GM23338 (cell line): ENCODE data around the gene SRPX. TPM values are rescaled to one million over a fixed set of nuclear protein-coding genes. Genes with fewer than 3 reads are reported as not detected.

Source experiments
- ATAC-seq: fragments of 200-7000 bp; cut with Tn5 transposase; 3 replicates; pipeline ENCODE4 v1.9.1; 2020
- DNase-seq: peaks from one replicate; pipeline ENCODE4 v3.0.0-alpha.2; 2015; ENCODE audit warnings: low spot score
- H2AFZ ChIP-seq: fragments of 200-600 bp; sonication (generic); 2 replicates; pipeline ENCODE4 v1.8.0; 2016; ENCODE audit warnings: antibody characterized with exemption, mild to moderate bottlenecking, moderate library complexity
- H3F3A ChIP-seq: fragments of 200-600 bp; sonication (generic); replicated peaks from 2 replicates; pipeline ENCODE4 v1.8.0; 2017; ENCODE audit warnings: antibody characterized with exemption, mixed run types, low read depth
- H3K27ac ChIP-seq: fragments of 200-600 bp; sonication (generic); 2 replicates; pipeline ENCODE4 v1.6.1; 2016; ENCODE audit warnings: low read depth
- H3K27me3 ChIP-seq: fragments of 200-600 bp; sonication (generic); 2 replicates; pipeline ENCODE4 v1.8.0; 2016; ENCODE audit warnings: mild to moderate bottlenecking, mixed run types, moderate library complexity; ENCODE audit not compliant: insufficient read depth
- H3K36me3 ChIP-seq: fragments of 200-600 bp; sonication (generic); 2 replicates; pipeline ENCODE4 v1.8.0; 2016; ENCODE audit warnings: mild to moderate bottlenecking; ENCODE audit not compliant: insufficient read depth
- H3K4me1 ChIP-seq: fragments of 200-600 bp; sonication (generic); 2 replicates; pipeline ENCODE4 v1.8.0; 2016; ENCODE audit warnings: mild to moderate bottlenecking, moderate library complexity; ENCODE audit not compliant: insufficient read depth
- H3K4me2 ChIP-seq: fragments of 200-600 bp; sonication (generic); 2 replicates; pipeline ENCODE4 v1.7.1; 2017; ENCODE audit warnings: mixed run types
- H3K4me3 ChIP-seq: fragments of 200-600 bp; sonication (generic); 2 replicates; pipeline ENCODE4 v1.6.1; 2016; ENCODE audit warnings: mixed run types
- H3K79me2 ChIP-seq: fragments of 200-600 bp; sonication (generic); replicated peaks from 2 replicates; pipeline ENCODE4 v1.8.0; 2017; ENCODE audit warnings: mild to moderate bottlenecking; ENCODE audit not compliant: insufficient read depth
- H3K9me2 ChIP-seq: fragments of 200-600 bp; sonication (generic); 2 replicates; pipeline ENCODE4 v1.8.0; 2017; ENCODE audit not compliant: insufficient read depth
- H4K20me1 ChIP-seq: fragments of 200-600 bp; sonication (generic); replicated peaks from 2 replicates; pipeline ENCODE4 v1.8.0; 2017; ENCODE audit warnings: mild to moderate bottlenecking; ENCODE audit not compliant: insufficient read depth
- H3K27ac Mint-ChIP-seq: 2 replicates; pipeline ENCODE4 v1.8.0; 2020; ENCODE audit warnings: inconsistent platforms, mild to moderate bottlenecking, moderate library complexity, mixed read lengths
- H3K27me3 Mint-ChIP-seq: 3 replicates; pipeline ENCODE4 v1.8.0; 2022; ENCODE audit warnings: low read depth, mild to moderate bottlenecking, moderate library complexity, mixed read lengths, inconsistent platforms; ENCODE audit not compliant: insufficient read depth, poor library complexity
- H3K36me3 Mint-ChIP-seq: 3 replicates; pipeline ENCODE4 v1.8.0; 2021; ENCODE audit warnings: low read depth, mild to moderate bottlenecking, inconsistent platforms, moderate library complexity, mixed read lengths
- H3K4me1 Mint-ChIP-seq: 3 replicates; pipeline ENCODE4 v1.8.0; 2020; ENCODE audit warnings: mild to moderate bottlenecking, inconsistent platforms, mixed read lengths
- H3K4me3 Mint-ChIP-seq: 3 replicates; pipeline ENCODE4 v1.8.0; 2021; ENCODE audit warnings: moderate library complexity, mild to moderate bottlenecking, inconsistent platforms, mixed read lengths
- H3K9me3 Mint-ChIP-seq: 3 replicates; pipeline ENCODE4 v1.8.0; 2020; ENCODE audit warnings: moderate library complexity, mild to moderate bottlenecking, inconsistent platforms, mixed read lengths
- CREB1 ChIP-seq: fragments of 250-450 bp; sonication (Bioruptor Pico); IDR thresholded peaks from 2 replicates; pipeline ENCODE4 v1.5.0; 2020; ENCODE audit warnings: low read depth, mild to moderate bottlenecking, moderate library complexity
- EZH2 ChIP-seq: fragments of 200-600 bp; sonication (generic); IDR thresholded peaks from one replicate; pipeline ENCODE4 v1.8.0; 2017; ENCODE audit warnings: antibody characterized with exemption, mild to moderate bottlenecking, low read depth; ENCODE audit not compliant: unreplicated experiment
- EZH2phosphoT487 ChIP-seq: fragments of 200-600 bp; sonication (generic); IDR thresholded peaks from one replicate; pipeline ENCODE4 v1.8.1; 2018; ENCODE audit warnings: antibody characterized with exemption; ENCODE audit not compliant: unreplicated experiment
- JUNB ChIP-seq: IDR thresholded peaks from one replicate; pipeline ENCODE4 v1.6.1; 2016; ENCODE audit warnings: antibody characterized with exemption; ENCODE audit not compliant: unreplicated experiment
- NANOG ChIP-seq: IDR thresholded peaks from 2 replicates; pipeline ENCODE4 v1.6.1; 2016; ENCODE audit warnings: antibody characterized with exemption, borderline replicate concordance
- POLR2AphosphoS5 ChIP-seq: IDR thresholded peaks from 2 replicates; pipeline ENCODE4 v1.6.1; 2016; ENCODE audit warnings: antibody characterized with exemption, low read depth
- STAT1 ChIP-seq: IDR thresholded peaks from one replicate; pipeline ENCODE4 v1.6.1; 2016; ENCODE audit warnings: antibody characterized with exemption; ENCODE audit not compliant: unreplicated experiment
- ZNF331 ChIP-seq: fragments of 250-450 bp; sonication (Bioruptor Pico); IDR thresholded peaks from 2 replicates; pipeline ENCODE4 v1.5.0; 2020; ENCODE audit warnings: low read depth, mild to moderate bottlenecking, moderate library complexity
- polyA plus RNA-seq: library from polyadenylated mRNA; unstranded; fragments of >200 nt; fragmentation: Nextera tagmentation; extraction: Ambion mirVana; gene quantifications from 2 replicates; pipeline ENCODE4 v1.2.1, GENCODE V29; 2016
- total RNA-seq: library from RNA; depleted of rRNA; stranded (reverse); fragments of >200 nt; shearing (Covaris generic); gene quantifications from 2 replicates; pipeline ENCODE4 v1.2.3, GENCODE V29; 2014
- TF ChIP-seq, protein P1 (sequence below): IDR thresholded peaks from one replicate; pipeline ENCODE4 v1.6.1; 2018; ENCODE audit warnings: antibody characterized with exemption; ENCODE audit not compliant: unreplicated experiment
- TF ChIP-seq, protein P2 (sequence below): IDR thresholded peaks from 2 replicates; pipeline ENCODE4 v1.6.1; 2016; ENCODE audit warnings: antibody characterized with exemption
- TF ChIP-seq, protein P3 (sequence below): fragments of 250-450 bp; sonication (Bioruptor Pico); IDR thresholded peaks from 2 replicates; pipeline ENCODE4 v1.5.0; 2020; ENCODE audit warnings: mild to moderate bottlenecking, moderate library complexity

Gene SRPX
- total and polyA plus RNA-seq, 2 experiments from 2014 or later = 14.3 to 16.9 TPM

DNA sequence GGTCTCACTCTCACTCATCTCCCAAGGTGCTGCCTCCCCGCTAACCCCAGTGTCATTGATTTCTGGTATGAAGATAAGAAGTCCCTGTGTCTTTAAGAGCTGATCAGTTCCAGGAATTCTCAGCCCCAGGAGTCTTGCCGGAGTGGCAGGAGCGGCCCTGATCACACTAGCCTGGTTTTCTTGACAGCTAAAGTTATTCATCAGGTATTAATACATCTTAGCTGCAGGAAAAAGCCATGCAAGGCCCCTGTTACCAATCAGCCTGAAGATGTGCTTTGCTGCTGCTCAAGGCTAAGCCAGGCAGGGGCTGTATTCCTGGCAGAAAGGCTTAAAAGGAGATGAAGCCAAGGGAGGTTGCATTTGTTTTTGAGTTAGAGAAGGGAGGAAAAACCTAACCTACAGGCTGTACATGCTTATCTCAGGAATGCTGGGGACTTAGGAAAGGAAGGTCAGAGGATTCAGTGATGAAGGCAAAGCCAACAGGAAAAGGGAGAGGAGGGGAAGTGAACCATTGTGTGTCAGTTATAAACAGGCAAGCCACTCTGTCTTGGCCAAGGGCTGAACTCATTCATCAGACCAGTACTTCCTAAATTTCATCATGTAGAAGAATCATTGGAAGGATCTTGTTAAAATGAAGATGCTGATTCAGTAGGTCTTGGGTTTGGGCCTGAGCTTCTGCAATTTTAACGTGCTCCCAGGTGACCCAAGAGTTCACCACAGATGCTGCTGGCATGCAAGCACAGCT, 8.6 kb downstream of the SRPX start:
- no peaks in the 10 kb centered on the region for H3K79me2 ChIP-seq
- H3K27ac ChIP-seq = no peak overlapping the region
- Mint-ChIP-seq H3K27ac (no peak overlapping the region), H3K36me3 (no peaks in the 10 kb centered on the region), H3K9me3 (no peaks in the 10 kb centered on the region), H3K4me3 (no peak overlapping the region), H3K4me1 (peaks cover 7% of the 10 kb centered on the region; the same call in 2 of the 3 replicates), H3K27me3 (peaks cover 2% of the 10 kb centered on the region)
- no peak for DNase-seq
- no peaks in the 10 kb centered on the region for H3K9me2 ChIP-seq
- H4K20me1 ChIP-seq = no peaks in the 10 kb centered on the region
- H3K4me1 ChIP-seq = no peaks in the 10 kb centered on the region; the same call in 1 of the 2 replicates
- no peak overlapping the region for H3K4me3 ChIP-seq
- H3K36me3 ChIP-seq = no peaks in the 10 kb centered on the region
- no peak overlapping the region for H3K4me2 ChIP-seq
- H2AFZ ChIP-seq = no peak overlapping the region
- no peaks in the 10 kb centered on the region for H3F3A ChIP-seq
- TF ChIP-seq NANOG (no peak), JUNB (no peak)
- ATAC-seq = no peak
- no peaks in the 10 kb centered on the region for H3K27me3 ChIP-seq

DNA sequence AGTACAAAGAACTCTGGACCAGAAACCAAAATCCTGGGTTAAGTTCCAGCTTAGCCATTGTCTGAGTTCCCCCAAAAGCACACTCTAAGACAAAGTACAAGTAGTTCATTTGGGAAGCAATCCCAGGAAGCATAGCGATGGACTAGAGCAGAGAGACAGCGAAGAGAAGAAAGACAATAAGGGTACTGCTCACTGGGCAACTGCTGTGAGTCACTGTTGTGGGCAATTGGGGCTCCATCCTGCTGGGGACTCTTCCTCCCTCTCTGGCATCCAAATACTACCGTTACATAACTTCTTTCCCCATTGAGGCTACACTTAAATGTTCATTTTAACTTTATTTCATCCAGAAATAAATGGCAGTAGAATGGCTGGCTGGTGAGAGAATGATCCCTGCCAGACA, 14.1 kb downstream of the SRPX start:
- Histone ChIP-seq H3K4me2 (no peak overlapping the region), H3K36me3 (no peaks in the 10 kb centered on the region), H3K79me2 (no peaks in the 10 kb centered on the region), H3F3A (no peaks in the 10 kb centered on the region), H3K4me1 (no peaks in the 10 kb centered on the region; the same call in 1 of the 2 replicates), H3K9me2 (no peaks in the 10 kb centered on the region), H3K27ac (no peak overlapping the region), H3K4me3 (no peak overlapping the region), H3K27me3 (no peaks in the 10 kb centered on the region), H2AFZ (no peak overlapping the region), H4K20me1 (no peaks in the 10 kb centered on the region)
- H3K36me3 Mint-ChIP-seq = no peaks in the 10 kb centered on the region
- DNase-seq = no peak
- H3K9me3 Mint-ChIP-seq = 0 out of 3 replicates have a peak, but pooled peaks cover 2% of the 10 kb centered on the region
- ATAC-seq = no peak
- H3K4me1 Mint-ChIP-seq = peaks cover 9% of the 10 kb centered on the region; the same call in 2 of the 3 replicates
- no peak overlapping the region for H3K4me3 Mint-ChIP-seq
- H3K27me3 Mint-ChIP-seq = no peaks in the 10 kb centered on the region
- no peak overlapping the region for H3K27ac Mint-ChIP-seq
- TF ChIP-seq, protein P1, sequence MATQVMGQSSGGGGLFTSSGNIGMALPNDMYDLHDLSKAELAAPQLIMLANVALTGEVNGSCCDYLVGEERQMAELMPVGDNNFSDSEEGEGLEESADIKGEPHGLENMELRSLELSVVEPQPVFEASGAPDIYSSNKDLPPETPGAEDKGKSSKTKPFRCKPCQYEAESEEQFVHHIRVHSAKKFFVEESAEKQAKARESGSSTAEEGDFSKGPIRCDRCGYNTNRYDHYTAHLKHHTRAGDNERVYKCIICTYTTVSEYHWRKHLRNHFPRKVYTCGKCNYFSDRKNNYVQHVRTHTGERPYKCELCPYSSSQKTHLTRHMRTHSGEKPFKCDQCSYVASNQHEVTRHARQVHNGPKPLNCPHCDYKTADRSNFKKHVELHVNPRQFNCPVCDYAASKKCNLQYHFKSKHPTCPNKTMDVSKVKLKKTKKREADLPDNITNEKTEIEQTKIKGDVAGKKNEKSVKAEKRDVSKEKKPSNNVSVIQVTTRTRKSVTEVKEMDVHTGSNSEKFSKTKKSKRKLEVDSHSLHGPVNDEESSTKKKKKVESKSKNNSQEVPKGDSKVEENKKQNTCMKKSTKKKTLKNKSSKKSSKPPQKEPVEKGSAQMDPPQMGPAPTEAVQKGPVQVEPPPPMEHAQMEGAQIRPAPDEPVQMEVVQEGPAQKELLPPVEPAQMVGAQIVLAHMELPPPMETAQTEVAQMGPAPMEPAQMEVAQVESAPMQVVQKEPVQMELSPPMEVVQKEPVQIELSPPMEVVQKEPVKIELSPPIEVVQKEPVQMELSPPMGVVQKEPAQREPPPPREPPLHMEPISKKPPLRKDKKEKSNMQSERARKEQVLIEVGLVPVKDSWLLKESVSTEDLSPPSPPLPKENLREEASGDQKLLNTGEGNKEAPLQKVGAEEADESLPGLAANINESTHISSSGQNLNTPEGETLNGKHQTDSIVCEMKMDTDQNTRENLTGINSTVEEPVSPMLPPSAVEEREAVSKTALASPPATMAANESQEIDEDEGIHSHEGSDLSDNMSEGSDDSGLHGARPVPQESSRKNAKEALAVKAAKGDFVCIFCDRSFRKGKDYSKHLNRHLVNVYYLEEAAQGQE = no peak
- TF ChIP-seq CREB1 (CRISPR knock-in tag) = no peak
- TF ChIP-seq, protein P2, sequence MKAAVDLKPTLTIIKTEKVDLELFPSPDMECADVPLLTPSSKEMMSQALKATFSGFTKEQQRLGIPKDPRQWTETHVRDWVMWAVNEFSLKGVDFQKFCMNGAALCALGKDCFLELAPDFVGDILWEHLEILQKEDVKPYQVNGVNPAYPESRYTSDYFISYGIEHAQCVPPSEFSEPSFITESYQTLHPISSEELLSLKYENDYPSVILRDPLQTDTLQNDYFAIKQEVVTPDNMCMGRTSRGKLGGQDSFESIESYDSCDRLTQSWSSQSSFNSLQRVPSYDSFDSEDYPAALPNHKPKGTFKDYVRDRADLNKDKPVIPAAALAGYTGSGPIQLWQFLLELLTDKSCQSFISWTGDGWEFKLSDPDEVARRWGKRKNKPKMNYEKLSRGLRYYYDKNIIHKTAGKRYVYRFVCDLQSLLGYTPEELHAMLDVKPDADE = no peak
- no peak for TF ChIP-seq ZNF331
- no peak for TF ChIP-seq STAT1
- TF ChIP-seq NANOG = no peak
- TF ChIP-seq EZH2phosphoT487 = no peak
- TF ChIP-seq EZH2 = no peak
- TF ChIP-seq, protein P3, sequence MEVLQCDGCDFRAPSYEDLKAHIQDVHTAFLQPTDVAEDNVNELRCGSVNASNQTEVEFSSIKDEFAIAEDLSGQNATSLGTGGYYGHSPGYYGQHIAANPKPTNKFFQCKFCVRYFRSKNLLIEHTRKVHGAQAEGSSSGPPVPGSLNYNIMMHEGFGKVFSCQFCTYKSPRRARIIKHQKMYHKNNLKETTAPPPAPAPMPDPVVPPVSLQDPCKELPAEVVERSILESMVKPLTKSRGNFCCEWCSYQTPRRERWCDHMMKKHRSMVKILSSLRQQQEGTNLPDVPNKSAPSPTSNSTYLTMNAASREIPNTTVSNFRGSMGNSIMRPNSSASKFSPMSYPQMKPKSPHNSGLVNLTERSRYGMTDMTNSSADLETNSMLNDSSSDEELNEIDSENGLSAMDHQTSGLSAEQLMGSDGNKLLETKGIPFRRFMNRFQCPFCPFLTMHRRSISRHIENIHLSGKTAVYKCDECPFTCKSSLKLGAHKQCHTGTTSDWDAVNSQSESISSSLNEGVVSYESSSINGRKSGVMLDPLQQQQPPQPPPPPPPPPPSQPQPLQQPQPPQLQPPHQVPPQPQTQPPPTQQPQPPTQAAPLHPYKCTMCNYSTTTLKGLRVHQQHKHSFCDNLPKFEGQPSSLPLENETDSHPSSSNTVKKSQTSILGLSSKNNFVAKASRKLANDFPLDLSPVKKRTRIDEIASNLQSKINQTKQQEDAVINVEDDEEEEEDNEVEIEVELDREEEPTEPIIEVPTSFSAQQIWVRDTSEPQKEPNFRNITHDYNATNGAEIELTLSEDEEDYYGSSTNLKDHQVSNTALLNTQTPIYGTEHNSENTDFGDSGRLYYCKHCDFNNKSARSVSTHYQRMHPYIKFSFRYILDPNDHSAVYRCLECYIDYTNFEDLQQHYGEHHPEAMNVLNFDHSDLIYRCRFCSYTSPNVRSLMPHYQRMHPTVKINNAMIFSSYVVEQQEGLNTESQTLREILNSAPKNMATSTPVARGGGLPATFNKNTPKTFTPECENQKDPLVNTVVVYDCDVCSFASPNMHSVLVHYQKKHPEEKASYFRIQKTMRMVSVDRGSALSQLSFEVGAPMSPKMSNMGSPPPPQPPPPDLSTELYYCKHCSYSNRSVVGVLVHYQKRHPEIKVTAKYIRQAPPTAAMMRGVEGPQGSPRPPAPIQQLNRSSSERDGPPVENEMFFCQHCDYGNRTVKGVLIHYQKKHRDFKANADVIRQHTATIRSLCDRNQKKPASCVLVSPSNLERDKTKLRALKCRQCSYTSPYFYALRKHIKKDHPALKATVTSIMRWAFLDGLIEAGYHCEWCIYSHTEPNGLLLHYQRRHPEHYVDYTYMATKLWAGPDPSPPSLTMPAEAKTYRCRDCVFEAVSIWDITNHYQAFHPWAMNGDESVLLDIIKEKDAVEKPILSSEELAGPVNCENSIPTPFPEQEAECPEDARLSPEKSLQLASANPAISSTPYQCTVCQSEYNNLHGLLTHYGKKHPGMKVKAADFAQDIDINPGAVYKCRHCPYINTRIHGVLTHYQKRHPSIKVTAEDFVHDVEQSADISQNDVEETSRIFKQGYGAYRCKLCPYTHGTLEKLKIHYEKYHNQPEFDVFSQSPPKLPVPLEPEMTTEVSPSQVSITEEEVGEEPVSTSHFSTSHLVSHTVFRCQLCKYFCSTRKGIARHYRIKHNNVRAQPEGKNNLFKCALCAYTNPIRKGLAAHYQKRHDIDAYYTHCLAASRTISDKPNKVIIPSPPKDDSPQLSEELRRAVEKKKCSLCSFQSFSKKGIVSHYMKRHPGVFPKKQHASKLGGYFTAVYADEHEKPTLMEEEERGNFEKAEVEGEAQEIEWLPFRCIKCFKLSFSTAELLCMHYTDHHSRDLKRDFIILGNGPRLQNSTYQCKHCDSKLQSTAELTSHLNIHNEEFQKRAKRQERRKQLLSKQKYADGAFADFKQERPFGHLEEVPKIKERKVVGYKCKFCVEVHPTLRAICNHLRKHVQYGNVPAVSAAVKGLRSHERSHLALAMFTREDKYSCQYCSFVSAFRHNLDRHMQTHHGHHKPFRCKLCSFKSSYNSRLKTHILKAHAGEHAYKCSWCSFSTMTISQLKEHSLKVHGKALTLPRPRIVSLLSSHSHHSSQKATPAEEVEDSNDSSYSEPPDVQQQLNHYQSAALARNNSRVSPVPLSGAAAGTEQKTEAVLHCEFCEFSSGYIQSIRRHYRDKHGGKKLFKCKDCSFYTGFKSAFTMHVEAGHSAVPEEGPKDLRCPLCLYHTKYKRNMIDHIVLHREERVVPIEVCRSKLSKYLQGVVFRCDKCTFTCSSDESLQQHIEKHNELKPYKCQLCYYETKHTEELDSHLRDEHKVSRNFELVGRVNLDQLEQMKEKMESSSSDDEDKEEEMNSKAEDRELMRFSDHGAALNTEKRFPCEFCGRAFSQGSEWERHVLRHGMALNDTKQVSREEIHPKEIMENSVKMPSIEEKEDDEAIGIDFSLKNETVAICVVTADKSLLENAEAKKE (CRISPR knock-in tag) = no peak
- TF ChIP-seq POLR2AphosphoS5 = no peak
